MM.1S (cell line): ENCODE data around the gene CD34.
A peak's percentile ranks its signal among the peaks of the same experiment; 100 is the strongest.

Experiments
- DNase-seq: peaks from one replicate; pipeline ENCODE4 v3.0.0-alpha.2; 2015
- H2AFZ ChIP-seq: fragments of 300-600 bp; sonication (generic); 2 replicates; pipeline ENCODE4 v1.6.0; 2016; ENCODE audit warnings: antibody characterized with exemption, low read length
- H3F3A ChIP-seq: fragments of 300-600 bp; sonication (generic); 2 replicates; pipeline ENCODE4 v1.6.1; 2016; ENCODE audit warnings: mild to moderate bottlenecking, antibody characterized with exemption, low read length, moderate library complexity, mixed read lengths; ENCODE audit not compliant: insufficient read depth
- H3K27ac ChIP-seq: fragments of 300-600 bp; sonication (generic); 2 replicates; pipeline ENCODE4 v1.5.1; 2016; ENCODE audit warnings: mild to moderate bottlenecking, low read length
- H3K27me3 ChIP-seq: fragments of 300-600 bp; sonication (generic); replicated peaks from 2 replicates; pipeline ENCODE4 v1.6.0; 2016; ENCODE audit warnings: low read length; ENCODE audit not compliant: insufficient read depth
- H3K36me3 ChIP-seq: fragments of 300-600 bp; sonication (generic); replicated peaks from 2 replicates; pipeline ENCODE4 v1.6.1; 2016; ENCODE audit warnings: mild to moderate bottlenecking, low read length, mixed read lengths; ENCODE audit not compliant: insufficient read depth
- H3K4me1 ChIP-seq: fragments of 300-600 bp; sonication (generic); 2 replicates; pipeline ENCODE4 v1.6.1; 2016; ENCODE audit warnings: low read length, mixed read lengths
- H3K4me2 ChIP-seq: fragments of 300-600 bp; sonication (generic); 2 replicates; pipeline ENCODE4 v1.6.0; 2016; ENCODE audit warnings: low read depth, low read length
- H3K4me3 ChIP-seq: fragments of 300-600 bp; sonication (generic); 2 replicates; pipeline ENCODE4 v1.5.1; 2016; ENCODE audit warnings: low read length, mixed read lengths
- H3K79me2 ChIP-seq: fragments of 300-600 bp; sonication (generic); 2 replicates; pipeline ENCODE4 v1.6.1; 2016; ENCODE audit warnings: mixed run types, low read length, mixed read lengths
- H3K9ac ChIP-seq: fragments of 300-600 bp; sonication (generic); 2 replicates; pipeline ENCODE4 v1.6.1; 2016; ENCODE audit warnings: low read length, mixed read lengths
- H3K9me2 ChIP-seq: fragments of 300-600 bp; sonication (generic); replicated peaks from 2 replicates; pipeline ENCODE4 v1.6.1; 2016; ENCODE audit warnings: mild to moderate bottlenecking, low read length, mixed read lengths; ENCODE audit not compliant: insufficient read depth
- H3K9me3 ChIP-seq: fragments of 300-600 bp; sonication (generic); replicated peaks from 2 replicates; pipeline ENCODE4 v1.6.1; 2016; ENCODE audit warnings: mild to moderate bottlenecking, low read length, mixed read lengths; ENCODE audit not compliant: insufficient read depth
- H4K20me1 ChIP-seq: fragments of 300-600 bp; sonication (generic); 2 replicates; pipeline ENCODE4 v1.6.1; 2016; ENCODE audit warnings: mild to moderate bottlenecking, low read length, moderate library complexity, mixed read lengths; ENCODE audit not compliant: insufficient read depth
- CTCF ChIP-seq: fragments of 300-600 bp; sonication (generic); IDR thresholded peaks from 2 replicates; pipeline ENCODE4 v1.5.1; 2016; ENCODE audit warnings: antibody characterized with exemption, low read length, mixed read lengths
- EZH2 ChIP-seq: fragments of 300-600 bp; sonication (generic); optimal IDR thresholded peaks from 2 replicates; pipeline ENCODE3; 2017; ENCODE audit warnings: low read depth, mild to moderate bottlenecking, antibody characterized with exemption, low read length, mixed read lengths
- EZH2phosphoT487 ChIP-seq: fragments of 300-600 bp; sonication (generic); IDR thresholded peaks from 2 replicates; pipeline ENCODE4 v1.6.1; 2018; ENCODE audit warnings: antibody characterized with exemption, low read length

CD34 gene

GRCh38 chr1:207863893-207864535, 46.9 kb downstream of the CD34 start:
- Histone ChIP-seq H3K9me2 (no peaks in the 10 kb centered on the region), H3K79me2 (peaks cover 66% of the 10 kb centered on the region), H3K27me3 (no peaks in the 10 kb centered on the region), H3K4me2 (no peak overlapping the region), H3K9me3 (no peaks in the 10 kb centered on the region), H3K36me3 (no peaks in the 10 kb centered on the region), H3K4me3 (no peak overlapping the region), H3K9ac (no peak overlapping the region), H3K27ac (peak overlapping the region; percentile 3; the same call in 1 of the 2 replicates), H3K4me1 (peaks cover 8% of the 10 kb centered on the region; the same call in 1 of the 2 replicates), H4K20me1 (no peaks in the 10 kb centered on the region), H2AFZ (no peak overlapping the region), H3F3A (no peaks in the 10 kb centered on the region)
- peak; percentile 17 for DNase-seq
- TF ChIP-seq EZH2 (no peak), EZH2phosphoT487 (no peak), CTCF (peak; percentile 25)

GRCh38 chr1:207862241-207862787, 48.6 kb downstream of the CD34 start:
- Histone ChIP-seq H3K36me3 (0 out of 2 replicates have a peak, but pooled peaks cover 4% of the 10 kb centered on the region), H3K4me3 (no peak overlapping the region), H3K4me1 (peaks cover 4% of the 10 kb centered on the region; the same call in 1 of the 2 replicates), H3K9ac (no peak overlapping the region), H3K9me3 (no peaks in the 10 kb centered on the region), H3F3A (no peaks in the 10 kb centered on the region), H3K9me2 (no peaks in the 10 kb centered on the region), H3K27ac (no peak overlapping the region), H4K20me1 (no peaks in the 10 kb centered on the region), H2AFZ (no peak overlapping the region), H3K27me3 (no peaks in the 10 kb centered on the region), H3K79me2 (peaks cover 70% of the 10 kb centered on the region), H3K4me2 (no peak overlapping the region)
- no peak for TF ChIP-seq CTCF
- TF ChIP-seq EZH2 = no peak
- no peak for TF ChIP-seq EZH2phosphoT487
- DNase-seq = no peak

GRCh38 chr1:207861442-207862177, 49.3 kb downstream of the CD34 start:
- Histone ChIP-seq H3F3A (no peaks in the 10 kb centered on the region), H3K9me2 (no peaks in the 10 kb centered on the region), H3K36me3 (0 out of 2 replicates have a peak, but pooled peaks cover 4% of the 10 kb centered on the region), H2AFZ (no peak overlapping the region), H3K79me2 (peaks cover 70% of the 10 kb centered on the region), H3K4me3 (no peak overlapping the region), H3K9me3 (no peaks in the 10 kb centered on the region), H3K27me3 (no peaks in the 10 kb centered on the region), H3K9ac (no peak overlapping the region), H3K4me2 (no peak overlapping the region), H4K20me1 (no peaks in the 10 kb centered on the region), H3K4me1 (no peaks in the 10 kb centered on the region), H3K27ac (no peak overlapping the region)
- TF ChIP-seq EZH2 = no peak
- TF ChIP-seq CTCF = no peak
- no peak for TF ChIP-seq EZH2phosphoT487
- no peak for DNase-seq
